Endodermal cell (in vitro differentiated cells): ENCODE data around the gene SCTR. TPM values are rescaled to one million over a fixed set of nuclear protein-coding genes. Genes with fewer than 3 reads are reported as not detected.
A peak's percentile ranks its signal among the peaks of the same experiment; 100 is the strongest.

ENCODE experiments used
- DNase-seq: peaks from one replicate; pipeline ENCODE4 v3.0.0-alpha.2; 2017
- H3K27ac ChIP-seq: 2 replicates; pipeline ENCODE4 v1.5.1; 2013; ENCODE audit warnings: mild to moderate bottlenecking, low read depth, low read length, moderate library complexity
- H3K27me3 ChIP-seq: 2 replicates; pipeline ENCODE4 v1.6.1; 2013; ENCODE audit warnings: mild to moderate bottlenecking, low read length, moderate library complexity; ENCODE audit not compliant: insufficient read depth, control insufficient read depth, poor library complexity, severe bottlenecking
- H3K36me3 ChIP-seq: 2 replicates; pipeline ENCODE4 v1.7.0; 2013; ENCODE audit warnings: mild to moderate bottlenecking, low read length, moderate library complexity; ENCODE audit not compliant: control insufficient read depth, insufficient read depth
- H3K4me1 ChIP-seq: one replicate; pipeline ENCODE4 v1.7.0; 2013; ENCODE audit warnings: low read length; ENCODE audit not compliant: control insufficient read depth, insufficient read depth
- H3K4me3 ChIP-seq: 2 replicates; pipeline ENCODE4 v1.5.1; 2013; ENCODE audit warnings: mild to moderate bottlenecking, low read length, moderate library complexity
- H3K9ac ChIP-seq: 2 replicates; pipeline ENCODE4 v1.6.1; 2013; ENCODE audit warnings: mild to moderate bottlenecking, low read length, moderate library complexity; ENCODE audit not compliant: poor library complexity, severe bottlenecking; ENCODE audit errors: extremely low read depth
- H3K9me3 ChIP-seq: 2 replicates; pipeline ENCODE4 v1.6.1; 2013; ENCODE audit warnings: mild to moderate bottlenecking, low read length, moderate library complexity; ENCODE audit not compliant: control insufficient read depth
- H3K27ac Mint-ChIP-seq: 2 replicates; pipeline ENCODE4 v1.8.0; 2020; ENCODE audit warnings: mixed read lengths
- H3K27me3 Mint-ChIP-seq: 2 replicates; pipeline ENCODE4 v1.8.0; 2021; ENCODE audit warnings: mild to moderate bottlenecking, mixed read lengths; ENCODE audit not compliant: insufficient read depth
- H3K36me3 Mint-ChIP-seq: 2 replicates; pipeline ENCODE4 v1.8.0; 2020; ENCODE audit warnings: low read depth, mixed read lengths
- H3K4me1 Mint-ChIP-seq: 2 replicates; pipeline ENCODE4 v1.8.0; 2020; ENCODE audit warnings: mixed read lengths
- H3K4me3 Mint-ChIP-seq: 2 replicates; pipeline ENCODE4 v1.8.0; 2020; ENCODE audit warnings: mild to moderate bottlenecking, moderate library complexity, mixed read lengths
- H3K9me3 Mint-ChIP-seq: 2 replicates; pipeline ENCODE4 v1.8.0; 2020; ENCODE audit warnings: mild to moderate bottlenecking, mixed read lengths
- WGBS, 2 experiments: methylation state at CpG; one replicate each; pipeline versions ENCODE4 v1.1.5 to v1.1.7; 2013; ENCODE audit warnings: missing lambda C conversion rate in 2 of 2, mixed read lengths in 1 of 2; ENCODE audit not compliant: insufficient coverage in 1 of 2, insufficient read length in 1 of 2; 5-methylcytosine and 5-hydroxymethylcytosine counted together
- total RNA-seq, 2 donors: library from RNA; stranded (reverse); fragmentation: NEBNext Ultra II Directional in 1 of 2; extraction: Animal tissue kit (Norgen Biotek cat#: 25700) in 1 of 2; gene quantifications; 2 replicates in 1 of 2; 3 replicates in 1 of 2; pipeline ENCODE4 v1.2.1, GENCODE V29; 2021
- TF ChIP-seq, protein P1 (sequence below): fragments of 200-600 bp; sonication (generic); conservative IDR thresholded peaks from 2 replicates; pipeline ENCODE4 v1.5.0; 2021; ENCODE audit warnings: antibody characterized with exemption, mild to moderate bottlenecking

SCTR gene
- total RNA-seq, 2 donors from 2014 or later: 0.20 to 0.49 TPM

DNA sequence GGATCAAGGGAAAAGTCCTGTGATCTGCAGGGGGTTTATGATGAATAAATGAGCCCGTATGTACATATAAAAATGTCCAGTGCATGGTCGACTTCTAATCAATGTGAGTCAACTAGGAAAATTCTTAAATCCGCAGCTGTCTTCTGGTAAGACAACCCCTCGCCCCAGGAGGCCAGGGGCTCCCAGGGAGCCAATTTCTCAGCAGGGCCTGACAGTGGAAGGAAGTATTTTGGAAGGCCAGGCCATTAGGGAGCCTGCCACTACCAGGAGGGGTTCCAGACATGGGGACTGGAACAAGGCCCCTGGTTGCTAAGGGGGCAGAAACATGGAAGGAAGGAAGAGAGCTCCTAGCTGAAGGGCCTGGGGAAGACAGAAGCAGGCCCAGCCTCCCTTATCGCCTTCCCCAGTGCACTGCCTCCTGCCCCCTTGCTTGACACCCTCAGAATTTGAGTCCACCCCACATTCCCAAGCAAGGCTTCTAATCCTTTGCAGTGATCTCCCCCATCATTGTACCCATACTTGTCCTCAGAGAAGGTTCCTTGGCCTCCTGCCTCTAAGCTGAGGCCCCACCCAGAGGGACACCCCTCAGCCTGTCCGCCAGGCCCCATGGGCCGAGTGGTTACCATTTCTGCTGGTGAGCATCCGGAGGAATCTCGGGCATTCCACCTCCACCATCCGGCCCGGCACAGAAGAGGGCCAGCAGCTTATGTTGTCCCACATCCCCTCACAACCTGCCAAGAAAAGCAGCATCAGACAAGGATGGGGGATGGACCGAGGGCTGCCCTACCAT, 45.9 kb downstream of the SCTR start:
- no peak overlapping the region for H3K4me3 Mint-ChIP-seq
- H3K36me3 Mint-ChIP-seq: no peaks in the 10 kb centered on the region
- Histone ChIP-seq H3K9ac (no peak overlapping the region), H3K27ac (no peak overlapping the region), H3K9me3 (no peaks in the 10 kb centered on the region), H3K36me3 (no peaks in the 10 kb centered on the region), H3K4me1 (peaks cover 3% of the 10 kb centered on the region), H3K27me3 (no peaks in the 10 kb centered on the region), H3K4me3 (no peak overlapping the region)
- TF ChIP-seq, protein P1, sequence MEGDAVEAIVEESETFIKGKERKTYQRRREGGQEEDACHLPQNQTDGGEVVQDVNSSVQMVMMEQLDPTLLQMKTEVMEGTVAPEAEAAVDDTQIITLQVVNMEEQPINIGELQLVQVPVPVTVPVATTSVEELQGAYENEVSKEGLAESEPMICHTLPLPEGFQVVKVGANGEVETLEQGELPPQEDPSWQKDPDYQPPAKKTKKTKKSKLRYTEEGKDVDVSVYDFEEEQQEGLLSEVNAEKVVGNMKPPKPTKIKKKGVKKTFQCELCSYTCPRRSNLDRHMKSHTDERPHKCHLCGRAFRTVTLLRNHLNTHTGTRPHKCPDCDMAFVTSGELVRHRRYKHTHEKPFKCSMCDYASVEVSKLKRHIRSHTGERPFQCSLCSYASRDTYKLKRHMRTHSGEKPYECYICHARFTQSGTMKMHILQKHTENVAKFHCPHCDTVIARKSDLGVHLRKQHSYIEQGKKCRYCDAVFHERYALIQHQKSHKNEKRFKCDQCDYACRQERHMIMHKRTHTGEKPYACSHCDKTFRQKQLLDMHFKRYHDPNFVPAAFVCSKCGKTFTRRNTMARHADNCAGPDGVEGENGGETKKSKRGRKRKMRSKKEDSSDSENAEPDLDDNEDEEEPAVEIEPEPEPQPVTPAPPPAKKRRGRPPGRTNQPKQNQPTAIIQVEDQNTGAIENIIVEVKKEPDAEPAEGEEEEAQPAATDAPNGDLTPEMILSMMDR: no peak
- DNase-seq: no peak
- no peaks in the 10 kb centered on the region for H3K9me3 Mint-ChIP-seq
- peaks cover 20% of the 10 kb centered on the region for H3K4me1 Mint-ChIP-seq
- peaks cover 5% of the 10 kb centered on the region for H3K27me3 Mint-ChIP-seq
- 91 to 93% methylated on average over 8 to 12 of the region's 12 CpGs for WGBS, 2 experiments
- H3K27ac Mint-ChIP-seq: no peak overlapping the region

DNA sequence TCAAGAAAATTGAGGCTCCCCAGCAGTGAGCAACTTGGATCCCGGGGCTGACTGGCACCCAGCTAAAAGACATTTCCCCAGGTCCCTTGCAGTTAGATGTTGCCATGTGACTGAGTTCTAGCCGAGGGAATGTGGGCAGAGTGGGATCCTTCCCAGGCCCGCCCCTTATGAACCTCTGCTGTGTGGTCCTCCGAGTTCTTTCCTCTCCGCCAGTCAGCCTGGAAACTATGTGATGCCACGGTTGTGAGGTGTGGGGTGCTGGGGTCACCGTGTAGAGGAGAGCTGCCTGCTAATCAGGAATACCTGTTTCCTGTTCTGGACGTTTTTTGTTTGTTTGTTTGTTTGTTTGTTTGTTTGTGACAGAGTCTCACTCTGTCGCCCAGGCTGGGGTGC, 47.2 kb downstream of the SCTR start:
- no peak overlapping the region for H3K4me3 Mint-ChIP-seq
- WGBS, 2 experiments: 88 to 93% methylated on average over 5 to 9 of the region's 9 CpGs
- H3K27ac Mint-ChIP-seq: no peak overlapping the region
- no peak overlapping the region for H3K4me3 ChIP-seq
- H3K9me3 Mint-ChIP-seq: no peaks in the 10 kb centered on the region
- no peaks in the 10 kb centered on the region for H3K9me3 ChIP-seq
- H3K36me3 Mint-ChIP-seq: no peaks in the 10 kb centered on the region
- H3K36me3 ChIP-seq: no peaks in the 10 kb centered on the region
- H3K27ac ChIP-seq: no peak overlapping the region
- H3K9ac ChIP-seq: no peak overlapping the region
- TF ChIP-seq, protein P1: no peak
- peaks cover 3% of the 10 kb centered on the region for H3K4me1 ChIP-seq
- peaks cover 20% of the 10 kb centered on the region for H3K4me1 Mint-ChIP-seq
- peak; percentile 47 for DNase-seq
- no peaks in the 10 kb centered on the region for H3K27me3 ChIP-seq
- H3K27me3 Mint-ChIP-seq: peaks cover 5% of the 10 kb centered on the region

DNA sequence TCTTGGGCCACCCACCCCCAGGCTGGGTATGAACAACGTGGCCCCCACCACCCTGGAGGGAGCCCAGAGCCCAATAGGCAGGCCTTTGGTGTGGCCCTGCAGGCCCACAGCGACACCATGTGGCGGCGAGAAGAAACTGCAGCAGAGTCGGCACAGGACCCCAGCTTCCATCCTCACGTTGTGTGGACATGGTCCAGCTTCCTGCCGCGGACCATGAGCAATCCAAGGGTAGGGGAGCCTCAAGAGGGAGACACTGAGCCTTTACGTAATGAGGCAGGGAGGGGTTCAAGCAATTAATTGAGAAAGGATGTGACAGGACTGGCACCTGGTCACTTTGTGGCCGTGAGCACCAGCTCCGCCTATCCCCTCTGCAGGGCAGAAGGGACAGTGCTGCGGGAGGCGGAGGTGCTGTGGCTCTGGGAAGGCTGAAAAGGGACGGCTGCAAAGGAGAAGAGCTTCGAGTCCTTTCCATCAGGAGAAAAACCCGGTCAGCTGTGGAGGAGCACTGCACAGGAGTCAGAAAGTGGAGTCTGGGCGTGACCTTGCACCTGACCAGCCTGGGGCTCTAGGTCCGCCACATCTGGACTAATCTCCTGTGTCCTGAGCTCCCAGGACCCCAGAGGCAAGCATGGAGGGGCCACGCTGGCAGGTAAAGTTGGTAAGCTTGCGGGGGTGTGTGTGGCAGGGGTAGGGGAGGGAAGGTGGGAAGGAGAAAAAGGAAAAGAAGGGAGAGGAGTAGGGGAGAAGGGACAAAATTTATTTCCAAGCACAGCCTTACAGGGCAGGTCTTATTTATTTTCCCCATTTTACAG, 47.8 kb downstream of the SCTR start:
- WGBS, 2 experiments: 32 to 39% methylated on average over 13 to 20 of the region's 20 CpGs
- peaks cover 5% of the 10 kb centered on the region for H3K27me3 Mint-ChIP-seq

More for the DNA sequence above, 47.8 kb downstream of the SCTR start:
- Histone ChIP-seq H3K27me3 (no peaks in the 10 kb centered on the region), H3K4me1 (peaks cover 3% of the 10 kb centered on the region), H3K9me3 (no peaks in the 10 kb centered on the region), H3K27ac (no peak overlapping the region), H3K4me3 (no peak overlapping the region), H3K36me3 (no peaks in the 10 kb centered on the region), H3K9ac (no peak overlapping the region)
- no peak overlapping the region for H3K27ac Mint-ChIP-seq
- TF ChIP-seq, protein P1: peak; percentile 99
- DNase-seq: peak; percentile 93
- no peak overlapping the region for H3K4me3 Mint-ChIP-seq
- H3K4me1 Mint-ChIP-seq: peaks cover 20% of the 10 kb centered on the region
- H3K9me3 Mint-ChIP-seq: no peaks in the 10 kb centered on the region
- no peaks in the 10 kb centered on the region for H3K36me3 Mint-ChIP-seq
